ENCODE measurements around the gene TMEM231. TPM values are rescaled to one million over a fixed set of nuclear protein-coding genes. Genes with fewer than 3 reads are reported as not detected.
A peak's percentile ranks its signal among the peaks of the same experiment; 100 is the strongest.

The TMEM231 gene
- total RNA-seq, 1 donor = 12.1 TPM

DNA sequence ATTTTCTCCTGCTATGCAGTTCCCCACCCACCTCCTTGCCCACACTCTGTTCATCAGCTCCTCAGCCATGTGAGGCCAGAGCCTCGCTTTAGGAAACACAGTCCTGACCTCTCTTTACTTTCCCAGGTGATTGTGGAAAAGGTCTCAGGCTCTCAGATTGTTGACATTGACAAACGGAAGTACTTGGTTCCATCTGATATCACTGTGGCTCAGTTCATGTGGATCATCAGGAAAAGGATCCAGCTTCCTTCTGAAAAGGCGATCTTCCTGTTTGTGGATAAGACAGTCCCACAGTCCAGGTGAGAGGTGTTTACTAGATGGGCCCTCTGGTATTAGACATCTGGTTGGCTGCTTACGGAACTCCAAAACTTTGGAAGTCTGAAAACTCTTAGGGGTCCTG is 11.9 kb upstream of the TMEM231 start:
- no peak for DNase-seq (ENCODE audit: low read depth)
- TF ChIP-seq, protein P1, sequence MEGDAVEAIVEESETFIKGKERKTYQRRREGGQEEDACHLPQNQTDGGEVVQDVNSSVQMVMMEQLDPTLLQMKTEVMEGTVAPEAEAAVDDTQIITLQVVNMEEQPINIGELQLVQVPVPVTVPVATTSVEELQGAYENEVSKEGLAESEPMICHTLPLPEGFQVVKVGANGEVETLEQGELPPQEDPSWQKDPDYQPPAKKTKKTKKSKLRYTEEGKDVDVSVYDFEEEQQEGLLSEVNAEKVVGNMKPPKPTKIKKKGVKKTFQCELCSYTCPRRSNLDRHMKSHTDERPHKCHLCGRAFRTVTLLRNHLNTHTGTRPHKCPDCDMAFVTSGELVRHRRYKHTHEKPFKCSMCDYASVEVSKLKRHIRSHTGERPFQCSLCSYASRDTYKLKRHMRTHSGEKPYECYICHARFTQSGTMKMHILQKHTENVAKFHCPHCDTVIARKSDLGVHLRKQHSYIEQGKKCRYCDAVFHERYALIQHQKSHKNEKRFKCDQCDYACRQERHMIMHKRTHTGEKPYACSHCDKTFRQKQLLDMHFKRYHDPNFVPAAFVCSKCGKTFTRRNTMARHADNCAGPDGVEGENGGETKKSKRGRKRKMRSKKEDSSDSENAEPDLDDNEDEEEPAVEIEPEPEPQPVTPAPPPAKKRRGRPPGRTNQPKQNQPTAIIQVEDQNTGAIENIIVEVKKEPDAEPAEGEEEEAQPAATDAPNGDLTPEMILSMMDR (IDR thresholded peaks at IDR 0.05; ENCODE audit: insufficient read depth, low read depth, low read length) = no peak

DNA sequence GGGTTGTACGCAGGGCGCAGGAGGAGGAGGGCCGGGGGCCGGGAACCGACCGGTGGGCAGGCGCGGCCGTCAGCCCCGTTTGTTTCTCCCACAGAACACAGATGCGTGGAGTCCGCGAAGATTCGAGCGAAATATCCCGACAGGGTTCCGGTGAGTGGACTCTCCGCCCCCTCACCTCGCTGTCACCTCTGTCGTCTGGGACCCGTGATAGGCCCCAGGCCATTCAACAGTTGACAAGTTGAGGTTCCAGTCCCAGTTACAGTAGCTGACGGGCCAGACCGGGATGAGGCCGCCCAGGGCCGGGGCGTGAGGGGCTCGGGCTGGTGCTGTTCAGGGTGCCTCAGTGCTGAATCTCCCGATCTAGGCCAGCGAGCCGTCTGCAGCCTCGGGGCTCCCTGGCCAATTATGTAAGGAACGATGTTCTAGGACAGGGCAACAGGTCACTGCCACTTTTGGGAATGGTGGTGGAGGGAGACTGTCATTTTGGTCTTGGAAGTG is 10.8 kb upstream of the TMEM231 start:
- peak overlapping the region; percentile 71 for H3K4me3 ChIP-seq (ENCODE audit: low read depth, low read length)
- DNase-seq (ENCODE audit: low read depth) = no peak
- TF ChIP-seq, protein P1 (IDR thresholded peaks at IDR 0.05; ENCODE audit: insufficient read depth, low read depth, low read length) = no peak

More for the DNA sequence above, 11.9 kb upstream of the TMEM231 start:
- H3K4me3 ChIP-seq (ENCODE audit: low read depth, low read length) = no peak overlapping the region

DNA sequence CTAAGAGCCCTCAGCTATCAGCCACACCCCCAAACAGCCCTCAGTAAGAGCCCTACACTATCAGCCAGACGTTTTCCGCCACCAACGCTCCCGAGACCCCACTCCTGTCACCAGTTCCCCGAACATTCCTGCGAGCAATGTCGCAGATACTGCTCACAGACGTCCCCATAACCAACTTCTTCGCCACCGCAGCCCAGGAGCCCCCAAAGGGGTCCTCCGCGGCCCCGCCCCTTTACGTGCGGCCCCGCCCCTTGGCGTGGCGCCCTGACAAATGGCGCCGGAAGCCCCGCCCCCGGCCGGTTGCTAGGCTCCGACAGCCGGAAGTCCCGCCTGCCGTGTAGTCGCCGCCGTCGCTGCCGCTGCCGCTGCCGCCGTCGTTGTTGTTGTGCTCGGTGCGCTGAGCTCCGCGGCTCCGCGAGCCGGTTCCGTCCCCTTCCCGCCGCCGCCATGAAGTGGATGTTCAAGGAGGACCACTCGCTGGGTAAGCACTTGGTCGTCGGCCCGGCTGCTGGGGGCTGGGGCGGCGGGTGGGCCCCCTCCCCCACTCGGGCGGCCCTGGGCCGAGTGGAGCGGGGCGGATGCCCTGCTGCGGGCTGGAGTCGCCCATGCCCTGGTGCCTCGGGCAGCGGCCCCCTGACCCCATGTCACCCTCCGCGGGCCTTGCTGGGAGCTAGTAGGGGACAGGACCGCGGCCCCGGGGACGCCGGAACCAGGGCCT is 10.1 kb upstream of the TMEM231 start, which contains the start of gene GABARAPL2:
Gene GABARAPL2 (plus strand): TSS at position 340 of the 718 bp plus-strand sequence. CDS start 108 bp downstream, at position 448.
- TF ChIP-seq, protein P1 (IDR thresholded peaks at IDR 0.05; ENCODE audit: insufficient read depth, low read depth, low read length) = no peak
- peak; percentile 78 for DNase-seq (ENCODE audit: low read depth)
- peak within 1 kb of the TSS; percentile 71 for H3K4me3 ChIP-seq (ENCODE audit: low read depth, low read length)

DNA sequence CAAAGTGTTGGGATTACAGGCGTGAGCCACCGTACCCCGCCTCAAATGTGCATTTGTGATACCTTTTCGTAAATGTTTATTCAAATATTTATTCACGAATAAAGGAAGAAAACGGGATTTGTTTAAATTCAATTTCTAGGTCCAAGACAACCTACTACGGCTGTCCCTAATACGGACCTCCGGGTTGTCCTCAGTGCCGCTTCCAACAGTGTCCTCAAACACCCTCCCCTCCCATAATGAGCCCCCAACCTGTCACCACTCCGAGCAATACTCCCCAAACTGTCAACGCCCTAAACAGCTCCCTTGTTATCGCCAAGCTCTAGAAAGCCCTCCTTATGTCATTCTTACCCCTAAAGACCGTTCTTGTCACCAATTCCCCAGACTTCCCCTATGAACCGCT is 9.6 kb upstream of the TMEM231 start:
- no peak for DNase-seq (ENCODE audit: low read depth)
- TF ChIP-seq, protein P1 (IDR thresholded peaks at IDR 0.05; ENCODE audit: insufficient read depth, low read depth, low read length) = no peak
- H3K4me3 ChIP-seq (ENCODE audit: low read depth, low read length) = peak overlapping the region; percentile 71

DNA sequence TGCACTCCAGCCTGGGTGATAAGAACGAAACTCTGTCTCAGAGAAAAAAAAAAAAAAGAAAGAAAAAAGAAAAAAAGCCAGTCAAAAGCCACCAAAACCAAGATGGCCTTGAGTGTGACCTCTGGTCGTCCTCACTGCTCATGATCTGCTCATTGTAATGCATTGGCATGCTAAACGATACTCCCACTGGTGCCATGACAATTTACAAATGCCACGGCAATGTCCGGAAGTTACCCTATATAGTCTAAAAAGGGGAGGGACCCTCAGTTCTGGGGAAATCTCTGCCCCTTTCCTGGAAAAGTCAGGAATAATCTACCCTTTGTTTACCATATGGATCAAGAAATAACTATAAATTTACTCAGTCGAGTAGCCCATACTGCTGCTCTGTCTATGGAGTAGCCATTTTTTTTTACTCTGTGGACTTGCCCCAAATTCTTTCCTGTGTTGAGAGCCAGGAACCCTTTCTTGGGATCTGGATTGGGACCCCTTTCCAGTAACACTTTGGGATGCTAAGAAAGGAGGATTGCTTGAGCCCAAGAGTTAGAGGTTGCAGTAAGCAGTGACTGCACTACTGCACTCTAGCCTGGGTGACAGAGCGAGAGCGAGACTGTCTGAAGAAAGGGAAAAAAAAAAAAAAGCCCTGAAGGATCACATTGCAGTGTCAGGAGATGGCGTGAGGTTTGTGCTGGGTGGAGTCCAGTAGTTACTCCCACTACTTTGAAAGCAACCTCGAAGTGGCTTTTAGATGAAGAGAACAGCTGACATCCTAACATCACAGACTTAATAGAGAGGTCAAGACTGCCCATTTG is 3.7 kb upstream of the TMEM231 start:
- DNase-seq (ENCODE audit: low read depth) = peak; percentile 79
- no peak overlapping the region for H3K4me3 ChIP-seq (ENCODE audit: low read depth, low read length)
- TF ChIP-seq, protein P1 (IDR thresholded peaks at IDR 0.05; ENCODE audit: insufficient read depth, low read depth, low read length) = no peak

DNA sequence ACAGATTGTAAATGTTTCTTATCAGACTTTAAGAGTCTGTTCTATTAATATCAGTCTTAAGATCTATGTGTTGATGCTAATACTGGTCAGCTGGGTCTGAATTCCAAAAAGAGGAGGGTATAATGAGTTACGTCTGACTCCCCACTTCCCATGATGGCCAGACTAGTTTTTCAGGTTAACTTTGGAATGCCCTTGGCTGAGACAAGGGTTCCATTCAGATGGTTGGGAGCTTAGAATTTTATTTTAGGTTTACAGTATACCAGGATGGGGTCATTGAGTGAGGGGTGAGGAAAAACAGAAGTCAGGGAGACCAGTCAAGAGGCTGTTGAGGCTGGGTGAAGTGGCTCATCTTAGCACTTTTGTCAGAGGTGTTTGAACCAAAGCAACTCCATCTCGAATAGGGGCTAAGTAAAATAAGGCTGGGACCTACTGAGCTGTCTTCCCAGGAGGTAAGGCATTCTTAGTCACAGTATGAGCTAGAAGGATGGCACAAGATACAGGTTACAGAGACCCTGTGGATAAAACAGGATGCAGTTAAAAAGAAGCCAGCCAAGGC is 2.9 kb upstream of the TMEM231 start:
- DNase-seq (ENCODE audit: low read depth) = no peak
- no peak overlapping the region for H3K4me3 ChIP-seq (ENCODE audit: low read depth, low read length)
- TF ChIP-seq, protein P1 (IDR thresholded peaks at IDR 0.05; ENCODE audit: insufficient read depth, low read depth, low read length) = no peak
